ENCODE measurements around the gene TAGLN.

The TAGLN gene

DNA sequence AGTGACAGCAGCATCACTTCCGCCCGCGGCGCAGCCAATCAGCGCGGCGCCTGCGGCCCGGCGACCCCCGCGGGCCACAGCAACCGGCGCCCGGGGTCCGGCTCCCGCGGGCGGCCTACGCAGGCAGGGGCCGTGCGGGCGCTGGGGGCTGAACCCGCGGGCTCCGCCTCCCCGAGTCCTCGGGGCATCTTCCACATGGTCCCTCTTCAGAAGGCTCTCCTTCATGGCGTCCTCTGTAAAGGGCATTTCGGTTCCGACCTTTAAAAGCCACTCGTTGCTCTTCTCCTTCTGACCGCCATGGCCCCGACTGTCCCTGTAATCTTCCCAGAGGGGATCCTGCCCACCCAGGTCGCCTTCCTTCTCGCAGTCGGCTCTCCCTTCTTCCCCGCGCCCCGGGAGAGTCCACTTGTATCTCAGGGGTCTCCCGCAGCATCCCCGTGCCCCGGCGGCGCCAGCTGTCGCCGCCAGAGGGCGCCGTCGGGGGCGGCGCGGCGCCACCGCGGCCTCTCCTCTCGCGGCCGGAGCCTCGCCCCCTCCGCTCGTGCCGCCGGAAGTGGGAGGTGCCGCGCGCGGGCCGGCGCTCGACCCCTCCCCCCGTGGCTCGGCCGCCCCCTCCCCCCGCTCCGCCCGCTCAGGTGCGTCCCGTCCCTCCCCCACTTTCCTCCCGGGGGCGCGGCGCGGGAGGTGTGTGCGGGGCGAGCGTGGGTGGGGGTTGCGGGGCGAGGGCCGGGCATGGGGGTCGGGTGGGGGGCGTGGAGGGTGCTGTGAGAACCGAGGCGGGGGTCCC, 33.1 kb downstream of the TAGLN start, which contains the start of gene RNF214:
TSS of gene RNF214 (plus strand) at position 580 of the 787 bp plus-strand sequence. CDS start 1,602 bp downstream, outside the sequence.
- peak; percentile 74 for DNase-seq

- DNase-seq = no peak
These were observed 33.8 kb downstream of the TAGLN start for GRCh38 chr11:117232911-117233409.

GRCh38 chr11:117238221-117238620, 39.1 kb downstream of the TAGLN start:
- DNase-seq = no peak

- DNase-seq = no peak
These were observed 40.1 kb downstream of the TAGLN start for GRCh38 chr11:117239295-117239694.

DNA sequence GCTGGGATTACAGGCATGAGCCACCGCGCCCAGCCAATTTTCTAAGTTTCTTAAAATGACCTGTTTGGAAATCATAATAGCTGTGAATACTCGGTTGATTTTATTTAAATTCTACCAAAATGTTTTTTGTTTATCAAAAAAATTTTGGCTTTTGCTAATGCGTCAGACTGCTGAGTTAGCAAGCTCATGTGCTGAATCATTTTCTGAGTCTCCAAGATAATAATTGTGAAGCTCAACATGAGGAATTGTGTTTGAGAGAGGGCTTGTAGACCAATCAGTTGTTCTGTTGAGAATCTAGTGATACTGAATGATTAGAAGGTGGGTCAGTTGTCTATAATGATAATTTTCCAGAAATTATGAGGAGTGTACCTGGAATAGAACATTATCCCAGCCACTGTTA, 49.2 kb downstream of the TAGLN start:
- DNase-seq = no peak

- no peak for DNase-seq
These were observed 50.4 kb downstream of the TAGLN start for GRCh38 chr11:117249571-117249970.

GRCh38 chr11:117251506-117251905, 52.3 kb downstream of the TAGLN start:
- no peak for DNase-seq

DNA sequence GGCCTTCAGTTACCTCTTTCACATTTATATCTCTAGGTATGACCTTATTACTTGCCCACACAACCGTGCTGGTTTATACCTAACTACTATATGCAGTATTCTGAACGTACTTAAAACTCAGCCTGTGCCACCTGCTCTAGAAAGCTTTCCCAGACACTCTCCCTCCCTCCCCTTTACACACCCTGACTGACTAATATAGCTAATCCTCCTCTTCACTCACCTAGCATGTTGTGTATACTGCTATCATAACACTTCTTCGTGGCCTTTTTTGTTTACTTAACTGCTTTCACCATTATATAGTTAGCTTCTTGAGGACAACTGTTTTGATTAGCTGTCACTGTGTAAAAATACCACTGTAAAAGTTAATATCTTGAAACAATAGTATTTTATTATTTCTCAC, 56.8 kb downstream of the TAGLN start:
- no peak for DNase-seq

GRCh38 chr11:117256573-117256972, 57.4 kb downstream of the TAGLN start:
- DNase-seq = no peak
